ENCODE measurements around the gene AQP2.

Gene AQP2

DNA sequence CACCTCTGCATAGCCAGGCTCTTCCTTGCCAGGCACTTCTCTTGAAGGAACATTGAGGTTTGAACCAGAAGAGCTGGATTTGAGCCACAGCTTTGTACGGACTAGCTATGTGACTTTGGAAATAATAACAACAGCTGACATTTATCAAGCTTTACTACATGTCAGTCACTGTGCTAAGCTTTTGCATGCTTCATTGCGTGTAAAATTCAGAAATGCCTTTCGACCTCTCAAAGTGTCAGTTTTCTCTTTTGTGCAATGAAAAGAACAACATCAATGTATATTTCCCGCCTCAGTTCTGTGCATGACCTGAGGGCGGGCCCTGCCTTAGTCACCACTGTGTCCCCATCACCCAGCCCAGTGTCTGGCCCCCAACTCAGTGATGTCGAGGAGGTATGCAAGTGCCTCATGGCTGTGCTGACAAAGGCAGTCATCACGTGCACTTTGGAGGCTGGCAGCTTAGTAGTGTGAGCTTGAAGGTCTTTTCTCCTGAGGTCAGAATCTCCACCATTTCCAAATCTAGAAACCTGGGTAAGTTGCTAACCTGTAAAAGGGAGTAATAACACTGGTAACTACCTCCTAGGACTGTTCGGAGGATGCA lies 17.9 kb upstream of the AQP2 start:
- no peak overlapping the region for H3K4me3 ChIP-seq (replicated peaks; ENCODE audit: low read depth, low read length)
- TF ChIP-seq, protein P1, sequence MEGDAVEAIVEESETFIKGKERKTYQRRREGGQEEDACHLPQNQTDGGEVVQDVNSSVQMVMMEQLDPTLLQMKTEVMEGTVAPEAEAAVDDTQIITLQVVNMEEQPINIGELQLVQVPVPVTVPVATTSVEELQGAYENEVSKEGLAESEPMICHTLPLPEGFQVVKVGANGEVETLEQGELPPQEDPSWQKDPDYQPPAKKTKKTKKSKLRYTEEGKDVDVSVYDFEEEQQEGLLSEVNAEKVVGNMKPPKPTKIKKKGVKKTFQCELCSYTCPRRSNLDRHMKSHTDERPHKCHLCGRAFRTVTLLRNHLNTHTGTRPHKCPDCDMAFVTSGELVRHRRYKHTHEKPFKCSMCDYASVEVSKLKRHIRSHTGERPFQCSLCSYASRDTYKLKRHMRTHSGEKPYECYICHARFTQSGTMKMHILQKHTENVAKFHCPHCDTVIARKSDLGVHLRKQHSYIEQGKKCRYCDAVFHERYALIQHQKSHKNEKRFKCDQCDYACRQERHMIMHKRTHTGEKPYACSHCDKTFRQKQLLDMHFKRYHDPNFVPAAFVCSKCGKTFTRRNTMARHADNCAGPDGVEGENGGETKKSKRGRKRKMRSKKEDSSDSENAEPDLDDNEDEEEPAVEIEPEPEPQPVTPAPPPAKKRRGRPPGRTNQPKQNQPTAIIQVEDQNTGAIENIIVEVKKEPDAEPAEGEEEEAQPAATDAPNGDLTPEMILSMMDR (IDR thresholded peaks at IDR 0.05; ENCODE audit: low read length, missing control alignments): no peak
- DNase-seq (ENCODE audit: low read depth): no peak

DNA sequence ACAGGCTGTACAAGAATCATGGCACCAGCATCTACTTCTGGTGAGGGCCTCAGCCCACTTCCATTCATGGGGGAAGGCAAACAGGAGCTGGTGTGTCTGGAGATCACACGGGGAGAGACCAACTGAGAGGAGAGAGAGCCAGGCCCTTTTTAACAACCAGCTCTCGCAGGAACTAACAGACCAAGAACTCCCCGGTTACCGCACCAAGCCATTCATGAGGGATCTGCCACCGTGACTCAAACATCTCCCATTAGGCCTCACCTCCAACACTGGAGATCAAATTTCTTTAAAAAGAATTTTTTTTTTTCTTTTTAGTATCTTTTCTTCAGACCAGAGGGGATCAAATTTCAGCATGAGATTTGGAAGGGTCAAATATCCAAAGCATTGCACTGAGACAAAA lies 16.7 kb upstream of the AQP2 start:
- peak; percentile 29 for DNase-seq (ENCODE audit: low read depth)
- H3K4me3 ChIP-seq (replicated peaks; ENCODE audit: low read depth, low read length): no peak overlapping the region
- TF ChIP-seq, protein P1 (IDR thresholded peaks at IDR 0.05; ENCODE audit: low read length, missing control alignments): no peak

DNA sequence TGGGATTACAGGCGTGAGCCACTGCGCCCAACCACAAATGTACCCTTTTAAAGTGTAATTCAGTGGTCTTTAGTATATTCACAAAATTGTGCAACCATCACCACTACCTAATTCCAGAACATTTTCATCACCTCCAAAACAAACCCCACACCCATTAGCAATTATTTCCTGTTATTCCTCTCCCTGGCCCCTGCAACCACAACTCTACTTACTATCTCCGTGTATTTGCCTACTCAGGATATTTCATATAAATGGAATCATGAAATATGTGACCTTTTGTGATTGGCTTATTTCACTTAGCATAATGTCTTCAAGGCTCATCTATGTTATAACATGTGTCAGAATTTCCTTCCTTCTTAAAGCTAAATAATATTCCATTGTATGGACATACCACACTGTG lies 16.0 kb upstream of the AQP2 start:
- DNase-seq (ENCODE audit: low read depth): peak; percentile 24
- TF ChIP-seq, protein P1 (IDR thresholded peaks at IDR 0.05; ENCODE audit: low read length, missing control alignments): no peak
- H3K4me3 ChIP-seq (replicated peaks; ENCODE audit: low read depth, low read length): no peak overlapping the region

DNA sequence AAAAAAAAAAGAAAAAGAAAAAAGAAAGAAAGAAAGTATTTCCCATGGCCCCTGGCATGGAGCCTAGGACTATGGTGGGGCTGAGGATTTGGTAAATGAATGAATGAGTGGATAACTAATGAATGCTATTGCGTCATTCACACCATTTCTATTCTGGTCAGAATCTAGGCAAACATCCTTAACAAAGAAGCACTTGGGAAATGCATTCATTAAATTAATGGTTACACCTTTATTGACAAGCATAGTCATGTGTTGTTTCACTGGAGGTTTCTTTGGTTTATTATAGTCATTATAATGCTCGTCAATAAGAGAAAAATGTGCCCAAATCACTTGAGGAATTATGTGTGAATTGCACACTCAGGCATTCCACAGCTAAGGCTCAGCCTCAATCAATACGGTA lies 13.6 kb upstream of the AQP2 start:
- DNase-seq (ENCODE audit: low read depth): no peak
- H3K4me3 ChIP-seq (replicated peaks; ENCODE audit: low read depth, low read length): no peak overlapping the region

DNA sequence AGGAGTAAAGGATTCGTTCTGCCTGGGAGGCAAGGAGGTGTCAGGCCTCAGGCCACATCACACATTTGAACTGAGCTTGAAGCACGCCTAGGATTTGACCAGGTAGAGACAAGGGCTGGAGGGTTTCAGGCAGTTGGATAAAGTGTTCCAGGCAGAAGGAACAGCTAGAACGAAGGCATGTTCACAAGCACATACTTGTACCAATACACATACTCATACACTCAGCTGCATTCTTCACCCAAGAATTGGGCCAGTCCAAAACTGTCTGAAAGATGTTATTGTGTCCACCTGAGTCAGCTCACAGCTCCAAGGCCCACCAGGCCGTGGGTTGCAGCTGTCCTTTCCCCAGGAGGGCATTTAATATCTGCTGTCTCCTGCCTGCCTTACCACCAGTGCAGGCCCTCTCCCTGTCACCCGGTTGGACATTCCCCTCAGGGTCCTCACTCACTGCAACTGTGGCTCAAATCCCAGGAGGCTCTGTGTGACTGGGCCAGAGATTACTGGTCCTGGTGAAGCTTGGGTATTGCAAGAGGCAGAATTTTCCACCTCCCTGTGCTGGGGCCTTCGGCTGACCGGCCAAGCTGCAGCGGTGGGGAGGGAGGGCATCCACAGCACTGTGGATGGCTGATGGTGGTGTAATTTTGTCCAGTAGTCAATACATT lies 12.8 kb upstream of the AQP2 start:
- TF ChIP-seq, protein P1 (IDR thresholded peaks at IDR 0.05; ENCODE audit: low read length, missing control alignments): no peak
- no peak overlapping the region for H3K4me3 ChIP-seq (replicated peaks; ENCODE audit: low read depth, low read length)
- no peak for DNase-seq (ENCODE audit: low read depth)

More for the DNA sequence above, 13.6 kb upstream of the AQP2 start:
- TF ChIP-seq, protein P1 (IDR thresholded peaks at IDR 0.05; ENCODE audit: low read length, missing control alignments): no peak

DNA sequence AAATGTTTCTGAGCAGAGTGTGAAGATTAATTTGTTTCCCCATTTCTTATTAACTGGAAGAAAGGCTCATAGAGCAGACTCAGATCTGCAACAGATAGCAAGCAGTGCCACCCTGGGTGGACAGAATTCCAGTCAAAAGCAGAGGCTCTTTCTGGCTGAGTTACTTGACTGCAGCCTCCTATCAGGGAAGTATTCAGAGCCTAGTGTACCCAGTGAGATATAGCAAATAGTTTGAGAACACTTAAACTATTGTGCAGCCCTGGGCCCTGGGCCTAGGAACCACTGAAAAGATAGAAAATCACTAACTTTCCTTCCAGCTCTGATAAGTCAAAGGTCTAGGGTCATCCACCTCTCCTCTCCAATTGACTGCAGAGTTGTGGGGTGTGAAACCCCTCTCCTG lies 11.2 kb upstream of the AQP2 start:
- no peak overlapping the region for H3K4me3 ChIP-seq (replicated peaks; ENCODE audit: low read depth, low read length)
- TF ChIP-seq, protein P1 (IDR thresholded peaks at IDR 0.05; ENCODE audit: low read length, missing control alignments): no peak
- DNase-seq (ENCODE audit: low read depth): no peak

DNA sequence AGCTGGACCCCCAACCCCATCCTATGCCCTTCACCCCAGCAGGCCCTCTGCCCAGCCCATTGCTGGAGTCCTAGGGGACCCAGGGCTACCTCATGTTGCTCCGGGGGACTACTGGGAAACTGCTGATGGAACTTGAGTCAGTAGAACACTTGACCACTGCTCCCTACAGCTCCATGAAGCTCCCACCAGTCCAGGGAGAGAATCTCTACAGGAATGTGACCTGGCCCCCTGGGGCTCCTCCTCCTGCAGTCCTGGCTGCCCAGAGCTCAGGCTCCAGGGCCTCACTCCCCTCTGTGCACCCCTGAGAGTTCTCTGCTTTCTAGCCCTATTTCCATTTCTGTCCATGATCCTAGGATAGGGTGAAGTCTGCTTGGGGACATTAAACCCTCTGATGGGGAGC lies 10.8 kb upstream of the AQP2 start:
- DNase-seq (ENCODE audit: low read depth): no peak
- no peak overlapping the region for H3K4me3 ChIP-seq (replicated peaks; ENCODE audit: low read depth, low read length)
- TF ChIP-seq, protein P1 (IDR thresholded peaks at IDR 0.05; ENCODE audit: low read length, missing control alignments): no peak

Data from fibroblast of pulmonary artery (primary cell).